HG03039 (cell line): ENCODE data around the gene HIVEP1.

Experiments
- ATAC-seq: cut with Tn5 transposase; IDR thresholded peaks from one replicate; pipeline ENCODE4 v1.9.1; 2021; ENCODE audit warnings: mild to moderate bottlenecking, moderate library complexity; ENCODE audit not compliant: unreplicated experiment

Gene HIVEP1

DNA sequence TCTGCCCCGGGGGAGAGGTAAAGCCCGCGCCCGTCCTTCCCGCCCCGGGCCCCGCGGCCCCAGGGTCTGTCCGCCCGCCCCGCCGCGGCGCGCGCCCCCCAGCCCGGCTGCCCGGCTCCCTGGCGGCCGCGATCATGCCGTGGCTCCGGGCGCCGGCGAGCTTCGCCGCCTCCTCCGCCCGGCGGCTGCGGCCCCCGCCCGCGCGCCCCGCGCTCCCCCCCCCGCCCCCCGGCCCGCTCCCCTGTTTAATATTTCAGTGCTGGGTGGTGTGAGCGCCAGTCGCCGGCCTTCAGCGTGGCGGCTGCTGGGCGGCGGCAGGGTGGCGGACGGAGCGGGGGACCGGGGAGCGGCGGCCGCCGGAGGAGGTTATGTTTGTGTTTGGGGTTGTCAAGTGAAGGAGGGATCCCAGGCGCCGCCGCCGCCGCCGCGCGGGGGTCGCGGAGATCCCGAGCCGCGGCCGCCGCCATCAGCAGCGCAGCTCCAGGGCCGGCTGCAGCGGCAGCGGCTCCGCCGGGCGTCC, at the start of gene HIVEP1:
TSS of gene HIVEP1 (plus strand) at position 275 of the 520 bp plus-strand sequence. CDS start 3,317 bp downstream, outside the sequence.
- peak; percentile 0 for ATAC-seq

DNA sequence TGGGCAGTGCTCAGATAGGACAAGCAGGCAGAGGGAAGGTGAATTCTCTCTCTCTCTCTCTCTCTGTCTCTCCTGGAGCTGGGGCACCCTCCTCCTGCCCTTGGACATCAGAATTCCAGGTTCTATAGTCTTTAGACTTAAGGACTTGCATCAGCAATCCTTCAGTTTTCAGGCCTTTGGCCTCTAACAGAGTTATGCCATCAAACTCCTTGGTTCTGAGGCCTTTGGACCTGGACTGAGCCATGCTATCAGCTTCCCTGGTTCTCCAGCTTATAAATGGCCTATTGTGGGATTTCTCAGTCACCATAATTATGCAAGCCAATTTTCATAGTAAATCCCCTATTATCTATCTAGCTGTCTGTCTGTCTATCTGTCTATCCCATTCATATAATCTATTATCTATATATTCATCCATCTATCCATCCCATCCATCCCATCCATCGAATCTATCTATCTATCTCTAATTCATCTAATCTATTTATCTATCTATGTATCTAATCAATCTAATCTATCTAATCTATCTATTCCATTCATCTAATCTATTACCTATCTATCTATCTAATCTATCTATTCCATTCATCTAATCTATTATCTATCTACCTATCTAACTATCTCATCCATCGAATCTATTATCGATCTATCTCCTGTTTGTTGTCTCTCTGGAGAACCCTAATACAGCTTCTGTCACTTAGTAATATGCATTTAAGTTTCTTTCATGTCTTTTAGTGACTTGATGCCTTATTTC, 48.2 kb upstream of the HIVEP1 start:
- no peak for ATAC-seq

DNA sequence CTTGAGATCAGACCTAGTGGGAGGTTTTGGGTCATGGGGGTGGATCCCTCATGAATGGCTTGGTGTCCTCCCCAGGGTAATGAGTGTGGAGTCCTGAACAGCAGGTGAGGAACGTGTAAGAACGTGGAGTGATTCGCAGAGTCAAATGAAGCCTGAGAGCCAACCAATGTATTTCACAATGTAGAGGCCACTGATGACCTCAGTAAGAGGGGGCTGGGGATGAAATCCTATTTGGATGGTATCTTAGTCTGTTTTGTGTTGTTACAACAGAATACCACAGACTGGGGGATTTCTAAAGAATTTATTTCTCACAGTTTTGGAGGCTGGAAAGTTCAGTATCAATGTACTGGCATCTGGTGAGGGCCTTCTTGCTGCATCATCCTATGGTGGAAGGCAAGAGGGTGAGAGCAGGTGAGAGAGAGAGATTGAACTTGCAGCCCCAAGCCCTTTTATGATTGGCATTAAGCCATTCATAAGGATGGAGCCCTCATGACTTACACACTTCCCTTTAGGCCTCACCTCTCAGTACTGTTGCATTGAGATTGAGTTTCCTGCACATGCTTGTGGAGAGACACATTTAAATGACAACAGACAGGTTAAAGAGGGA, 47.3 kb upstream of the HIVEP1 start:
- no peak for ATAC-seq

DNA sequence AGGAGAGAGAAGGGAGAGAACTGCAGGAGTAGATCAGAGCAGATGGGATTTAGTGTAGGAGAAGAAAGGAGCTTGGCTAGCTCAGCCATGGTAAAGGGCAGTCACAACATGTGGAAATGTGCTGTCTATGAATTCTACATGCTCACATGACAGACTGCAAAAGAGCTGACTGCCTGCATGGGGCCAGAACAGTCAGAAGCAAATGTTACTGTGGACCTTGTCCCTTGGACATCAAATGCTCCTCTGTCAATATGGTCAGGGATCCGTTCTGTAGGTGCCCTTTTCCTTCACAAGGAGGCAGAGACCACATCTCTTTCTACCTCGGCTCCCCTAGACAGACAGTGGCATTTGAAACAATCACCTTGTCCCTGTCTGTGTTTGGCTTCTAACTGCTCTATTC, 46.6 kb upstream of the HIVEP1 start:
- no peak for ATAC-seq

DNA sequence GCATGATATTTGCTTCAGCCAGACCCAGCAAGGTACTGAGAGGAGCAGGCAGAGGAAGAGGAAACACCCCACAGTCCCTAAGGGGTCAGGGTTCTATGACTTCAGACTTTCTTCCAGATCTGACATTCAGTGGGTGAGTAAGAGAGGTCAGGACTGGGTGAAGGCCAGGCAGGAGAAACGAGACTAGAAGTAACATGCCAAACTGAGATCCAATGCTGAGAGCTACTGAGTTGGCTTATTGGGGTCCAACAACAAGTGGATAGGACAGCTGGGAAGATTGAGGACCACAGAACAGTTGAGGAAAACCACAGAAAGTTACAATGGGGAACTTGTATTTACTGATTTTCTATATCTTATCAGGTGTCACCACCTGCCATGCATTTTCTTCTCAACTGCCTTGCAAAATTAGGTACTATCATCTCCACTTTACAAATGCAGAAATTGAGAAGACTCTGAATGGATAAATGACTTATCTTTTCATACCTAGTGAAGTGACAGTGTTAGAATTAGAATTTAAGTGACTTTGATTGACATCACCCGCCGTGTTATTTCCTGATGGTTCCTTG, 43.8 kb upstream of the HIVEP1 start:
- no peak for ATAC-seq

DNA sequence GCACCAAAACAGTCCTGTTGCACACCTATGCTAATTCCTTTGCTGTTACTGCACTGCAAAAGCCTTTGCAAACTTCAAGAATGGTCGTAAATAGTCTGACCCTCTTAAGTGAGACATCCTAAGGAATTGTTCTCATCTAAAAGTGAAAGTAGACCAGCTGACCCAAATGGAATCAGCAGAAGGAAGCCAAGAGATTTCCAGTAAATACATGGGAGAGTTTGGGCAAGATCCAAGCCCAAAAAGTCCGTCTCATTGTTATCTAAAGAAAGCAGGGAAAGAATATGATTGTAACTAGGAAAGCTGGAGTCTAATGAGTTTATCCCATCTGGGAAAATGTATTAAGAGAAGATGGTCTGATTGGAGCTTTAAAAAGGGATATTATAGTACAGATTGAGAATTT, 43.0 kb upstream of the HIVEP1 start:
- ATAC-seq, result no peak

DNA sequence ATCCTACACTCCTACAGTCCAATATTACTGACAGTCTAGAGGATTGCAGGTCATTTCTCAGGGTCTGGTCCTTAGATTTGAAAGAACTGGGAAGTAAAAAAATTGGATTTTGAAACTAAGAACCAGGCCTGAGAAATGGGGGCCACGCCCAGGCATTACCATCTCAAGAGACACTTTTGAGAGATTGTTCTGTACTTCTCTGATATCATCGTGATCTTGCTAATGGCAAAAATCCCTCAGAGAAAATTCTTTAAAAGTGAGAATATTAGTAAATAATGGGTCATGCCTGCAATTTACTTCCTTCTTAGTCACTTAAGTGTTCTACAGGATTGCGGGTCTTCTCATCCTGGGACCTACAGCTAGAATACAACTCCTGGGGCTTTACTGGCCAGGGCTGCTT, 42.0 kb upstream of the HIVEP1 start:
- no peak for ATAC-seq

DNA sequence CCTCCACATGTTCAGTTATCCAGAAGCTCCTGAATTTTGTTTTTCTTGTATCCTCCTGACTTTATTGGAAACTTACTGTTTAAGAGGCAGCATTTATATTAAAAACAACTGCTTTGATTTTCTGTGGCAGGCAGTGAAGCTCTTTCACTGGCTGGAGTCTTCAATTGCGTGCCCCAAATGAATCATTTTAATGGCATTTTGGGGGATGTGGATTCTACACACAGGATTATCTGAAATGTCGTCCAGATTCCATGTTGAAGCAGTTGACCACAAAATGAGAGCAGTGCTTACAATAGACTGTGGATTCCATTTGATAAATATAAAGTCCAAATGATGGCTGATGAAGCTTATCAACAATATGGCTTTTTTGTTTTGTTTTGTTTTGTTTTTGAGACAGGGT, 41.0 kb upstream of the HIVEP1 start:
- ATAC-seq, result no peak

DNA sequence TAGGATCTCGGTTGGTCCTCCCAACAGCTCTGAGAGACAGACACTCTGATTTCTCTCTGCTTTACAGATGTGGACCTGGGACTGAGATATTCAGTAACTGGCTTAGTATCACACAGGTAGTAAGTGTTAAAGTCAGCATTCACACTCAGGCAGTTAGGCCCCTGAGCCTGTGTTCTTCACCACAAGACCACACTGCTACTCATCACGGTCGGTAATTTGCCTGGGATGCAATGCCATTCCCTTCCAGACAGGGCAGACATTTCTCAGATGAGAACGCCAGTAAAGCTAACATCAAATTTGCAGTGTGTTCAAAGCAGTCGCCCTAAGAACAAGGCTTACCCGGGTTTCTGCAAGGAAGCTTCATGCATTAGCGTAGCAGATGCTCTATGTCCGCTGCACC, 39.8 kb upstream of the HIVEP1 start:
- ATAC-seq, result no peak

DNA sequence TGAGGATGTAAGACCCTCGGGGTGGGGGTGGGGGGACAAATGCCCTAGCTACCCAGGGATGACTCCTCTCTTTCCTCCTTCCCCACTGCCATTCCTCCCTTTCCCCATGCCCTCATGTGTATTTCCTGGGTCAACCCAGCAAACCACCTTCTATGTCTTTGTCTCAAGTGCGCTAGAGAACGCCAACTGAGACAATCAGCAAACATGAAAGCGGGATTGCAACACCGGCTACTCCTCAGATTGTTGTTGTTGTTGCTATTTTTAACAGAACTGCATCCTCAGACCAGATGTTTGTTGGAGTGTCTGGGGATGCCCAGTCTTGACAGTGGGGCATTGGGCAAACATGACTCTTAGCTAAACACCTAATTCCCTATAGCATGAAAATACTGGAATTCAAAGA, 39.3 kb upstream of the HIVEP1 start:
- no peak for ATAC-seq

DNA sequence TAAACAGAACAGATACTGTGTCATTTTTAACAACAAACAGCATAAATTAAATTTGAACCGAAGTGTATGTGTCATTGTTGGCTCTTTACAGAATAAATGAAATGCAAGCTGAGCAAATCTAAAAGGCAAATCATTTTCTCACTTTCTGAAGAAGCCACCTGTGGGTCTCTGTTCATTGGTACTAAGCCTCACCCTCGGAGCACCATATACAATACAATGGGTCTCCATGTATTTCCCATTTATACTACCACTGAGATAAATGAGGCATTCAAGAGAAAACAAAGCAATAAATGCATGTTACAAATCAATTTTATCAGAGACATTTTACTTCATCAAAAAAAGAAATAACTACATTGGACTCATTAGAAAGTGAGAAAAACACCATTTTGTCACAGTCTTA, 38.9 kb upstream of the HIVEP1 start:
- no peak for ATAC-seq

DNA sequence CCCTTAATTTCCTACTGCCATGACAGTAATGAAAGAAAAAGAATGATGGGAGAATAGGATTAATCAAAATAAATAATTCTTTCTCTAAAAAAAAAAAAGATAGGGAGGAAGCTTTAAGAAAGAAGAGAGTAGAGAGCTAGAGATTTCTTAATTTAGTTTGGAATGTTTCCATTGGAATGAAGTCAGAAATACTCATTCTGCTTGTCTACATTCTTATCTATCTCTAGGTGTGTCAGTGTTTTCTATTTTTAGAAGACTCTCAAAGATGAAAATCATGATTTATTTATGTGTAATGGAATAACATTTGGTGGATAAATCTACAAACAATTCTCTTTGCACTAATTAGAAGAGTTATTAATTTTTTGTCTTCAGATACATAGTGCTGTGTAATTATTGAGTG, 38.0 kb upstream of the HIVEP1 start:
- no peak for ATAC-seq

DNA sequence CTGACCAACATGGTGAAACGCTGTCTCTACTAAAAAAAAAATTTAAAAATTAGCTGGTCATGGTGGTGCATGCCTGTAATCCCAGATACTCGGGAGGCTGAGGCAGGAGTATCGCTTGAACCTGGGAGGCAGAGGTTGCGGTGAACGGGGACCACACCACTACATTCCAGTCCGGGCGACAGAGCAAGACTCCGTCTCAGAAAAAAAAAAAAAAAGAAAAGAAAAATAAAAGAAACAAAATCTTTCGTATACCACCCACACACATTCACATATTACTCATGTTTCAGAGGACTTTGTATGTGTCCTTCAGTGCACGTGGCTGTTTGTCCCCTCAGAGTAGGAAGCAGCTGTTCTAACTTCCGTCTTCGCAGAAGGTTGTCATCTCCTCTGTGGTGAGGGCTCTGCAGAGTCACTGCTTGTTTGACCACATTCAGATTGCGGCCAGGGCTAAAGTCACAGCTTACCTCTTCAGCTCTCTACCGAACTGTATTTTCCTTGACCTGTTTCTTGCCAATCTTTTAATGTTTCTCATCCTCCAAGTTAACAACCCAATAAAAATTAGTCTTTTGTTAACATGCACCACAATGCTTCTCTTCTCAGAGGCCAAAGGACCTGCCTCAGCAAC, 36.6 kb upstream of the HIVEP1 start:
- ATAC-seq, result peak; percentile 58

DNA sequence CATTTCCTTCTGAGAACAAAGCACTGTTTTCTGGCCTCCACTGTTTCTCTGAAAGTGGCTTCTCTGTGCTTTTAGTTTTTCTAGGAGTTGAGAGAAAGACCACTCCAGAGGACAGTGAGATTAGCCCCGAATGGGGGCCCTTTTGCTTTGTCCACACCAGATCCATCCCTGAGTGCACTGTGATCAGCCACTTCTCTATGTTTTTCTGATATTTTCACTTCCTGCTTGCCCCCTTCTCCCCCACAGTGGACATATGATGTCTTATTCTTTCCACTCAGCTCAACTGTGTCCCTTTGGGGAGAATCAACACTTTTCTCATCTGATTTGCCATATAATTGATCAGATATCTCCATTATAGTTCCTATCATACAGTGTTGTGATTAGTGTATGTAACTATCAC, 35.6 kb upstream of the HIVEP1 start:
- ATAC-seq, result no peak

DNA sequence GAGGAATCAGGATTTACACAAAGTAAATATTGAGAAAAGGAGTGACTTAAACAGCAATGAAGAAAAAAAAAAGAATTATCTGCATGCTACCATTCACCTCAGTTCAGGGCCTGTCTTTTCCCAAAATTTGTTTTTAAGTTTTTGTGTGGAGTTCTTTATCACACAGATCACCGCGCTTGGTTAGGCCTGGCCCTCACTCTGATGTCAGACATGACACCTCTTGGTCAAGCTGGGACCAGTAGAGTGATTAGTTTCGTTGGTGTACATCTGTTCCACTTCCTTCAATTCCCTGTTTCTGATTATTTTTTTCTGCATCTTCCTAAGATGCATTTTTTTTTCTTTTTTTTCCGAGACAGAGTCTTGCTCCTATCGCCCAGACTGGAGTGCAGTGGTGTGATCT, 34.9 kb upstream of the HIVEP1 start:
- no peak for ATAC-seq

DNA sequence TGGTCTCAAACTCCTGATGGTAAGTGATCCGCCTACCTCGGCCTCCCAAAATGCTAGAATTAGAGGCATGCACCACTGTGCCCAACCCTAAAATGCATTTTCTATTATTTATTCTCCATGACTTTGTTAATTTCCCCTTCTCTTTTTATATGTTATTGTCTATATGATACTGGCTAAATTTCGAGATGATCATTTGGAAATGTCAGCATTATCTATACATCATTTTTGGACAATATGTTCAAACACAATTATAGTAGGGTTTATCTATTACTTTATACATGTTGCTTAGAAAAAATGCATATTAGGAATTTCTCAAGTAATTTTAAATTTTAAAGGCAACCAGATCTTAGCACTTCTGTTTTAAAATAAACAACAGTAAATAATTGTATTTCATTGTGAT, 34.4 kb upstream of the HIVEP1 start:
- ATAC-seq, result no peak

DNA sequence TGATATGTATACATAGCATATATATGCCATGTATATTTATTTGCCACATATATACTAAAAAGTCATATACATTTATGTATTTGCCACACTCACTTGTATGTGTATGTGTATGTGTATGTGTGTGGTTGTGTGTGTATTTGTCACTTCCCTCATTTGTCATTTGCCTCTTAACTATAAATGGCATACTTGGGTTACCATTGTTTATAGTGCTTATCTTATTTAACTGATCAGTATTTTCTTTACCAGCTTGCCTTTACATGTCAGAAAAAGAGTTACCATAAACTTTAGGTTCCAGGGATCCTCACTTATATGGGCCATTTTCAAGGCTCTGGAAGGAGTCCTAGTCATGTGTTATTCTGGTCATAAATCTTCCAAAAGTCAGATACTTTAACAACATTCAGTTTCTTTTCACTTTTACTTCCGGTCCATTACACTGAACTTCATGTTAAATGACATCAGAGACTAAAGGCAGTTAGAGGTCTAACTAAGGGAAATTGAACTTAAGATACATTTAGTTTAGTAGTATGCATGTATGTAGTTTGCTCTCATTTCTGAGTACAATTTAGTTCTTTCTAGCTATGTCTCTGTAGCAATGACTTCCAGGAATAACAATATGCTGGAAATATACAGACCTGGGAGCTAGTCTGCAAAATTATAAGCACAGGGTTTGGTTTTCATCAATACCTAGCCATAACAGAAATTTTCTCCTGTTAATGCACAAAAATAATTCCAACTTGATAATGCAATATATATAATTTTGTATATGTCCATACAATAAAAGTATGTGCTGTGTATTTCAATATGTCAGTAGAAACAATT, 33.7 kb upstream of the HIVEP1 start:
- no peak for ATAC-seq

DNA sequence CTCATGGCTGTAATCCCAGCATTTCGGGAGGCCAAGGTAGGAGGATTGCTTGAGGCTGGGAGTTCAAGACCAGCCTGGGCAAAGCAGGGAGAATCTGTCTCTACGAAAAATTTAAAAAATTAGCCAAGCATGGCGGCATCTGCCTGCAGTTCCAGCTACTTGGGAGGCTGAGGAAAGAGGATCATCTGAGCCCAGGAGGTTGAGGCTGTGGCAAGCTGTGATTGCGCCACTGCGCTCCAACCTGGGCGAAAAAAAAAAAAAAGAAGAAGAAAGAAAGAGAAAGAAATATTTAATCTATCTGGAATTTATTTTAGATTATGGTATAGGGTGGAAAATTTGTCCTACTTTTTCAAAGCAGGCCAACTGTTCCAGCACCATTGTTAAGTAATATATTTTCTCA, 32.2 kb upstream of the HIVEP1 start:
- no peak for ATAC-seq

DNA sequence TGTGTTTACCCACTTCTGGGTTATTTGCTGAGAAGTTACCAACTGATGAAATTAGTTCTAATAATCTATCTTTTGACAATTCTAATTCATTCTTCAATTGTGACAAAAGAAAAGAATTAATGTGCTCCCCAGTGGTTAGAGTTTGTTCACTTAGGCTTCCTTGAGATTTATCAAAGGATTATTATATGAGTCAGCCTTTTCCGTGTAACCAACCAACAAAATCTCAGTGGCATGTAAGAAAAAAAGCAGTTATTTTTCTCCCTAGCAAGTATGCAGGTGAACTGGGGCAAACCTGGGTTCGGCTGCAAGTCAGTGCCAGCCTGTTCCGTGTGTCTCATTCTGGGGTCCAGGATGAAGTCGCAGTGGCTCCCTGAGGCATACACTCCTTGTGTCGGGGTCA, 28.8 kb upstream of the HIVEP1 start:
- ATAC-seq, result no peak

DNA sequence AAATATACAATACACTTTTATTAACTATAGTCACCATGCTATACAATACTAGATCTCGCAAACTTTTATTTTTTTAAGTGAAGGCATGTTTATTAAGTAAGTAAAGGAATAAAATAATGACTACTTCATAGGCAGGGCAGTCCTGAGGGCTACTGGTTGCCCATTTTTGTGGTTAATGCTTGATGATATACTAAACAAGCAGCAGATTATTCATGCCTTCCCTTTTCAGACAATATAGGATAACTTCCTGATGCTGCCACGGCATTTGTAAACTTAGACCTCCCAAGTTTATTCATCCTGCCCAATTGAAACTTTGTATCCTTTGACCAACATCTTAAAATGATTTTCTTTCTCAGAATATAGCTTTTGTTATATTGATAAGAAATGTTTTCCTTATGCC, 24.7 kb upstream of the HIVEP1 start:
- ATAC-seq, result no peak

DNA sequence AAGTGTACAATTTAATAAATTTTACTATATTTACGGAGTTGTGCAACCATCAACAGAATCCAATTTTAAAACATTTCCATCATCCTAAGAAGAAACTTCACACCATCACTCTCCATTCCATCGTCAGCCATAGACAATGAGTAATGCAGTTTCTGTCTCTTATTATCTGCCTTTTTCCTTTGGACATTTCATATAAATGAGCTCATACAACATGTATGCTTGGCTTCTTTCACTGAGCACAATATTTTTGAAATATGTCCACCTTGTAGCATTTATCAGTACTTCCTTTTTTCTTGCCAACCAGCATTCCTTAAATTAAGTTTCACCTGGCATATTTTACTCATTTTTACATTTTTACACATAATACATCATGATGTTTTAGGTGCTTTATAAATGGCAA, 22.7 kb upstream of the HIVEP1 start:
- ATAC-seq, result no peak
